SK-N-DZ (cell line): Measurements from ENCODE around the gene PGLYRP2.
"Not testable (repeated sequence)": the region's sequence is repeated elsewhere in the genome, so short reads cannot be mapped to it uniquely, and the experiment has no call there.

Source experiments
- DNase-seq: peaks from one replicate; pipeline ENCODE4 v3.0.0-alpha.2; 2015; ENCODE audit warnings: low spot score

The PGLYRP2 gene

DNA sequence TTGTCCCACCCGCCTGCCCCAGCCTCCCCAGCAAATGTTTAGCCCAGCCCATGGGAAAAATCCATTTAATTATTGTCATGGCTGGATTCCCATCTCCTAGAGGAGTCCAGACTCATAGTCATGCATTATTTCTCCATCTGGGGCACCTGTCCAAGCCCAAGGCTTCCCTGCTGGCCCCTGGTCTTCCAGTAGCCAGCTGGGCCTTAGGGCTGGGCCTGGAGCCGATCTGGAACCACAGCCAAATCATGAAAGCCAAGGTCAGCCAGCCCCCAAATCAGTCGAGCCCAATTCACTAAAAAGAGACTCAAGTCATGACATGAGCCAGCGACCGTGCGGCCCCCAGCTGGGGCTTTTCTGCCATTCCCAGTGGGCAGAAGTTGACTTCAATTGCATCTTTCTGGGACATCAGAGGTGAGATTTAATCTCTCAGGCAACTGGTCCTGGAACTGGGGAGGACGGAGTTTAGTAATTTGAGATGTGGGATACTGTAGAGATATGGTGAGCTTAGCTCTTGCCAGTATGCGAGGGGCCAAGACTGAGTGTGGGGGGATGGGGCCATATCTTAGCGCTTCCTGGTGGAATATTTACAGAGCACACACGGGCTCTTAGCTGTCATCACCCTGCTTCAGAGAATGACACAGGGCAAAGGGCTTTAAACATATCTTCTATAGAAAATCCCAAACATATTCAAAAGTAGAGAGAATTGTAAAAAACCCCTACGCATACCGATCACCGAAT is 9.4 kb upstream of the PGLYRP2 start:
- DNase-seq, result no peak

DNA sequence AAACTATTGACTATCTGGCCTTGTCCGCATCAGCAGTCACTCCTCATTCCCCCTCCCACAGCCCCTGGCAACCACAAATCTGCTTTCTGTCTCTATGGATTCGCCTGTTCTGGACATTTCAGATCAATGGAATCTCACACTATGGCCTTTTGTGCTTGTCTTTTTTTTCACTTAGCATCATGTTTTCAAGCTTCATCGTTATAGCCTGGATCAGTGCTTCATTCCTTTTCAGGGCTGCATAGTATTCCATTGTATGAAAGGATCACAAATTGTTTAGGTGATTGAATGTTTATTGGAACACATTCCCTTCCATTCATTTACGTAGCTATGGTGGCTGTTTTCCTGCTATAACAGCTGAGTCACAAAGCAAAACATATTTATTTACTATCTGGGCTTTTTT is 7.7 kb upstream of the PGLYRP2 start:
- no peak for DNase-seq

DNA sequence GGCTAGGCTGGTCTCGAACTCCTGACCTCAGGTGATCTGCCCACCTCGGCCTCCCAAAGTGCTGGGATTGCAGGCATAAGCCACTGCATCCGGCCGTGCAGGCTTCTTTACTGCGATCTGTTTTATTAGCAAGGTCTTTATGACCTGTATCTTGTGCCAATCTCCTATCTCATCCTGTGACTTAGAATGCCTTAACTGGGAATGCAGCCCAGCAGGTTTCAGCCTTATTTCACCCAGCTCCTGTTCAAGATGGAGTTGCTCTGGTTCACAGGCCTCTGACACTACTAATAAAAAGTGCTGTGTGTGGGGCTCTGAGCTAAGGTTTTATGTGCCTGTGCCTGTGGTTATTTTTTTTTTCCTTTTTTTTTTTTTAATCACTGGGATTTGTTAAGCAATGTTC is 6.5 kb upstream of the PGLYRP2 start:
- DNase-seq, result not testable (repeated sequence)

DNA sequence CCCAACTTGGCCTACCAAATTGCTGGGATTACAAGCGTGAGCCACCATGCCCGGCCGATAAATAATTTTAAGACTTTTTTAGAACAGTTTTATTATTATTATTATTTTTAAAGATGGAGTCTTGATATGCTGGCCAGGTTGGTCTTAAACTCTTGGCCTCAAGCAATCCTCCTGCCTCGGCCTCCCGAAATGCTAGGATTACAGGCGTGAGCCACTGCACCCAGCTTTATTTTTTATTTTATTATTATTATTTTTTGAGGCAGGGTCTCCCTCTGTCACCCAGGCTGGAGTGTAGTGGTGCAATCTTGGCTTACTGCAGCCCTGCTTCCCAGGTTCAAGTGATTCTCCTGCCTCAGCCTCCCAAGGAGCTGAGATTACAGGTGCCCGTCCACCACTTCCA is 1.7 kb upstream of the PGLYRP2 start:
- DNase-seq, result not testable (repeated sequence)

DNA sequence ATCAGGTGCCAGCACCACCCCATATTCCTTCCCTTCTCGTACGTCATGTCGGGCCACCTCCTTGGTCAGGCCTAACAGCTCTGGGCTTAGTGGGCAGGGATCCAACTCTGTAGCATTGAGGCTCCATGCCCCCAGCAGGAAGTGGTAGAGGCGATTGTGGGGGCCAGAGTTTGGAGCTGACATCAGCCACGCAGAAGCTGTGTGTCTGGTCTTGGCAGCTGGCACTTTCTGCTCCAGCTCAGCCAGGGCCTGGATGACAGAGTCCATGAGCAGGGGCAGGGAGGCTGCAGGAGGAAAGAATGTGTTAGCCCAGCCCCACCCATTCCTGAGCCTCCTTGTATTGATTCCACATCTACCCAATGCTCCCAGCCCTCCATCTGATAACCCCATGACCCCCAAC is 3.0 kb downstream of the PGLYRP2 start:
- no peak for DNase-seq

DNA sequence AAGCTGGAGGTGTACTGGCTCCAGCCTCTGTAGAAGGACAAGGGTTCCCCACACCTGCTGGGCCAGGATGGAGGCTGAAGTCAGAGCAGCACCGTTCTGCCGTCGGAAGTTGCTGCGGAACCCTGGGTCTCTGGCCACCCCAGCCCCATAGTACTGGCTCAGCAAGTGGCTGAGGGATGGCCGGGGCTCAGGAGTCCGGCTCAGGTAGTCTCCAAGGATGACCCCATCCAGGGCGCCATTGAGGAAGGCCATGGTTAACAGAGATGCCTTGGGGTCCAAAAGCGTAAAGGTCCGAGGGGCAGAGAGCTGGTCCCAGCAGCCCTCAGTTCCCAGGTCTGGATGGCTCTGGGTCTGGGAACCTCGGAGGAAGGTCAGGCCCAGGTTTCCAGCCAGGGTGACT is 3.7 kb downstream of the PGLYRP2 start:
- DNase-seq, result no peak

DNA sequence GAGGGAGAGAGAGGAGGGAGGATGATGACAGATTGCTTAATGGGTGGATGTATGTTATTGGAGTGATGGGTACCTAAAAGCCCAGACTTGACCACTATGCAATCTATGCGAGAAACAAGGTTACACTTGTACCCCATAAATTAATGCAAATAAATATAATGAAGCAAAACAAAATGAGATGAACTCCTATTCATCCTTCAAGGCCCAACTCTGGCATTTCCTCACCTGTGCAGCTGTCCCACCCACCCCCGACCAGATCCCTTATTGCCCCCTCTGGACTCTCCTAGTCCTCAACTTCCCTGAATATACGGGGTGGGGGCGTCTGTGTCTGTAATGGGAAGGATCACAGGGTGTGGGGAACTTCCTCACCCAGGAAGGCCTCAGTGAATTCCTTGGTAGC is 4.1 kb downstream of the PGLYRP2 start:
- DNase-seq, result no peak

DNA sequence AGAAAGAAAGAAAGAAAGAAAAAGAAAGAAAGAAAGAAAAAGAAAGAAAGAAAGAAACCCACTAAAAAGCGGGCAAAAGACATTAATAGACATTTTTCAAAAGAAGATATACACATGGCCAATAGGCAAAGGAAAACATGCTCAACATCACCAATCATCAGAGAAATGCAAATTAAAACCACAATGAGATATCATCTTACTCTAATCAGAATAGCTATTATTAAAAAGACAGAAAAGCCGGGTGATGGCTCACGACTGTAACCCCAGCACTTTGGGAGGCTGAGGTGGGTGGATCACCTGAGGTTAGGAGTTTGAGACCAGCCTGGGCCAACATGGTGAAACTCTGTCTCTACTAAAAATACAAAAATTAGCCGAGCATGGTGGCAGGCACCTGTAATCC is 5.5 kb downstream of the PGLYRP2 start:
- DNase-seq, result not testable (repeated sequence)

DNA sequence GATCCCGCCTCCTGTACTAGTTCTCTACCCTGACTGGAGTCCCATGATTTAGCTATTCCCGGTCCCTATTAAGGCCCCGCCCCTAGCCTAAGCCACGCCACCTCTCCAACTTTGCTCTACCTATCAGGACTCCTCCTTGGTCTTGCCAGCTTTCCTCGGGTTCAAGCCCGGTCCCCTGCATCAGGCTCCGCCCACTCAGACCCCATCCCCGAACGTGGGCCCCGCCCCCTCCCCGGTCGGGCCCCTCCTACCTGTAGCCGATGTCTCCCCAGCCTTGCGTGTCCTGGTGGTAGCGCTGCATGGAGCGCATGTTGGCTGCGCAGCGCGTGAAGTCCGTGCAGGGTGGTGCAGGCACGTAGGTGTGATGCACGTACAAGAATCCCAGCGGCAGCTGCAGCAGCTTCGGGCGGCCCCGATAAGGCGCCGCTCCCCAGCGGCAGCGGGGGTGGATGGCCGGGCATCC is 7.6 kb downstream of the PGLYRP2 start:
- DNase-seq, result no peak

DNA sequence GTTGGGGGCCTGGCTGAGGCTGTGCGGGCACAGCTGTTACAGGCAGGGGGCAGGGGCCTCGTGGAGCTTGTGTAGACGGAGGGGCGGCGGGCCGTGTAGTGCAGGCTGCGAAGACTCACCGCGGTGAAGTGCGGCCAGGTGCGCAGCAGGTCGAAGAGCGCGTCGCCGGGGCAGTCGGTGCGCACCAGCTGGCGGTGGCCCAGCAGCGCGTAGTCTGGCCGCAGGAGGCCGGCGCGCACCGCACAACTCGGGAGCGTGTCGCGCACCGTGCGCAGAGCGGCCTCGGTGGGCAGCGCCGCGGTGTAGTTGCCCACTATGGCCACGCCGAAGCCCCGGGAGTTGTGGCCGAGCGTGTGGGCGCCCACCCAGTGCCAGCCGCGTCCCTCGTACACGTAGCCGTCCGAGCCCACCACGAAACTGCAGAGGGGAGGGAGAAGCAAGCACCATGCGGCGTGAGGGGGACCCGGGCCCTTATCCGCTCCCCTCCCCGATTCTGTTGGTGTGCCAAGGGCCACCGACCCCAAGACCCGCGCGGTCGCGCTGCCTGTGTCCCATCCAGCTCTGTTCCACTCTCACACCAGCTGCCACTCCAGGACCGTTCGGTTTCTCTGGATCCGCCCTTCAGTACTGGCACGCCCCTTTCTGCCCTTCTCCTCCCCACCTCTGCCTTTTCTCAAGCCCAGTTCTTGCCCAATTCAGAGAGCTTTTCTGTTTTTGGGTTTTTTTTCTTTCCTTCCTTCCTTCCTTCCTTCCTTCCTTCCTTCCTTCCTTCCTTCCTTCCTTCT is 9.6 kb downstream of the PGLYRP2 start:
- DNase-seq, result no peak

DNA sequence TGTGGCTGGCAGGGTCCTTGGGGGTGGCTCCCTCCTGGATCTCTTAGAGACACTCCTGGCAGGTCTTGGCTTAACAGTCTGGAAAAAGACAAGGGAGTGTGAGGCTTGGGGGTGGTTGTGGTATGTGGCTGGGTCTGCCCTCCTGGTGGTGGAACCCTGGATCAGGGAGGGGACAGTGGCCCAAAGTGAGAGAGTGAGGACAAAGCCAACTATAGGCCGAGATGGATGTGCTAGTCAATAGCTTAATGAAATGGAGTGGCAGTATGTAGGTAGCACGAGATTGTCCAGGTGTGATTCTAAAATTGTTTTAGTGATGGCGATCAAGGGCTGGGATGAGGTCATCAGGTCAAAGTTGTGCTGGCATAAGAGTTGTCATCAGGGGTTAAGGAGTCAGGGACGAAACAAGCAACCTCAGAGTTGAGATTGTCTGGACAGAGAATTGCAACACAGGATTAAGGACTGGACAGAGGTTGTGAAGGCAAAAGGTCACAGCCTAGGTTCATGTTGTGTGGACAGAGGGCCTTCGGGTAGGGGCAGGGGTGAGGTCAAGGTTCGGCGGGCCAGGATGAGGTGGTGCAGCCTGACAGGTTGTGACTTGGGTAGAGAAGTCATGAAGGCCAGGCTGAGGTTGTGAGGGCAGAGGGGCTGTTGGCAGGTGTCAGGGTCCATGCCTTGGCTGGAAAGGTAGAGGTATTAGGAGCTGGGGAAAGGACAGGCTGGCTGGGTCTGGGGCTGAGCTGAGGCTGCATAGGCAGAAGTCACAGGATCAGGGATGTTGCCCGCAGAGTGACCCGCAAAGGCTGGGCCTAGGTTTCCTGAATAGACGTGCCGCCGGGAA is 10.4 kb downstream of the PGLYRP2 start:
- DNase-seq, result no peak

DNA sequence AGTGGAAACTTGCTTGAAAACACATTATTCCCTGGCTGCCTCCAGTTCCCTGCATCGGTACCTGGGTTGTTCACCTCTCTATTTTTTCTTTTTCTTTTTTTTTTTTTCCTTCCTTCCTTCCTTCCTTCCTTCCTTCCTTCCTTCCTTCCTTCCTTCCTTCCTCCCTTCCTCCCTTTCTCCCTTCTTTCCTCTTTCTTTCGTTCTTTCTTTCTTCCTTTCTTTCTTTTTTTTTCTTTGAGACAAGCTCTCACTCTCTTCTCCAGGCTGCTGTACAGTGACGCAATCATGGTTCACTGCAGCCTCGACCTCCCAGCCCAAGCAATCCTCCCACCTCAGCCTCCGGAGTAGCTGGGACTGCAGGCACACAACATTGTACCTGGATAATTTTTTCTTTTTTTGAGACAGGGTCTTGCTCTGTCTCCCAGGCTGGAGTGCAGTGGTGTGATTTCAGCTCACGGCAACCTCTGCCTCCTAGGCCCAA is 11.5 kb downstream of the PGLYRP2 start:
- DNase-seq, result no peak

DNA sequence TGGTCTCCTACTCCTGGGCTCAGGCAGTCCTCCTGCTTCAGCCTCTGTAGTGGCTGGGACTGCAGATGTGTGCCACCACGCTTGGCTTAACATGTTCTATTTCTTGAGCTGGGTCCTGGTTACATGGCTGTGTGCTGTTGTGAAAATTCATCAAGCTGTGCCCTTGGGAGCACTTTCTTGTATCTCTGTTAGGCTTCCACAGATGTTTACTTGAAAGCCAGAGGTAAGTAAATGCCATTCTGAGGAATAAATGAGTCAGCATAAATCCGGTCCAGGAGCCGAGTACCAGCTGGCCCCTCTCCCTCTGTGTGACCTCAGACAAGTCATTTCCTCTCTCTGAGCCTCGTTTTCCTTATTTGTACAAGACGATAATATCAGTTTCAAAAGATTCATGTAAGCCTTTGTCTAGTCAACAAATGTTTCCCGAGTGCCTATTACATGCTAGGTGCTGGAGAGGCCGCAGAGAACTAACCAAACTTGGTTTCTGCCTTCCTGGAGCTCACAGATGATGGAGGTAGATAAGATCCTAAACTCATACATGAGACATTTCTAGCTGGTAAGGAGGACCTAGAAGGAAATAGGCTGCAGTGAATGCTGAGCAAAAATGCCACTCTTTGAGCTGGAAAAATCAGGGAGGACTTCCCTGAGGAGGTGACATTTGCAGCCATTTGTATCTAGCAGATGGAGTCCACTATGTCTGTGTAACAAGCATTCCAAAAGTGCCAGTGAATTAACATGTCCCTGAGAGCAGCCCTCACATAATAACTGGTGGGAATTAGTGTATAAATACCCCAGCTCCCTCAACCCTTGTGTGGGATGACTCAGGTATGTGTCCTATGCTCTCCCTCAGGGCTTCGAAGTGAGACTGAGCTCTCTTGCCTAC is 12.2 kb downstream of the PGLYRP2 start:
- no peak for DNase-seq

DNA sequence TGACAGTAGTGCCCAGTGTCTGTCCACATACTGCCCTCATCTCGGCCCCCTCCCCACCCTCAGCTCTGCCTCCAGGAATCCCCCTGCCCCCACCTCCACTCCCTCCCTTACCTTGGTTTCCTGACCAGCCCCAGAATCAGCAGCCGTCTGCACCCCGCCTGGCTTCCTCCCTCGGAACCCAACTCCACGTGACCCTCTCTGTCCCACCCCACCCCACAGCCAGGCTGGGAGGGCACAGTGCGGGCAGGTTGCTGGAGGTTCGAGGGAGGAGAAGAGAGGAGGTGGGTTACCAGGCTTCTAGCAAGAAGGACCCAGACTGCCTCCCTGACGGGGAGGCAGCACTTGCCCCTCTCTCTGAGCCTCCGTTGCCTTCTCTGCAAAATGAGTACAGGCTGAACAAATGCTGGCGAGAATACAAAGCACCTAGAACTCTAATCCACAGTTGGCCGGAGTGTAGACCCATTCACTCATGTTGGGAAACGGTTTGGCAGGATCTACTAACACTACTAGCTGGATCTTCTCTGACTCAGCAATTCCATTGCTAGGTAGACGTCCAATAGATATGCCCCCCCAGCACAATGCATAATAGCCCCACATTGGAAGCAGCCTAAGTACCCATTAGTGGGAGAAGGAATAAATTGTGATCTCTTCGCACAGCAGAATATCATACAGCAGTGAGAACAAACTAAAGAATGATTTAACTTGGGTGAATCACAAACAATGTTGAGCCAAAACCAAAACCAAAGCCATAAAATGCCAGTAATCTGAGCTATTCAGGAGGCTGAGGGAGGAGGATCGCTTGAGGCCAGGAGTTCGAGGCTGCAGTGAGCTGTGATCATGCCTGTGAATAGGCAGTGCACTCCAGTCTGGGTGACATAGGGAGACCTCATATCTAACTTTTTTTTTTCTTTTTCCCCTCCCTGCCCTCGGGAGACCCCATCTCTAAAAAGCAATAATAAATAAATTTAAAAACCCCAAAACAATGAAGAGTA is 14.6 kb downstream of the PGLYRP2 start, which contains the start of gene RASAL3:
RASAL3 (minus strand) TSS at position 151 of the 992 bp plus-strand sequence. CDS start 186 bp downstream, outside the sequence.
- DNase-seq, result no peak

DNA sequence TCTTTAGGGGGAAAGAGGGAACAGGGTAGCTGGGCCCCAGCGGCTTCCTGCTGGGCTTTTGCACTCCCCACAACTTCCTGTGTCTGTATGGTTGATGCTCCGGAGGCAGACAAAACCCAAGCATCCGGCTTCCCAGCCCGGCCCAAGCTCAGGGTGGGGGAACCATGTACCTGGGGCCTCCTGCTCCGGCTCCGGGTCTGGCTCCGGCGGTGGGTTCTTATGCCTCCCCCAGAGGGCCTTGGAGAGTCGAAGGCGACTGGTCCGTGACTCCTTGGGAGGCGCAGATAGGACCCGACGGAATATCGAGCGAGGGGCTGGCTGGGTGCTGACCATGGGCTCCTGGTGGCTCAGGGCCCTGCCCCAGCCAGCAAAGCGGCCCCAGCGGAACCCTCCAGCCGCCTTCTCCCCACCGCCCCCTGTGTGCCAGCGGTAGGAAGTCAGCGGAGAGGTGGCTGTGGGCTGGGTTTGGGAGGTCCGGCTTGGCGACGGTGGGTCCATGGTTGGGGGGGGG is 15.4 kb downstream of the PGLYRP2 start:
- no peak for DNase-seq

DNA sequence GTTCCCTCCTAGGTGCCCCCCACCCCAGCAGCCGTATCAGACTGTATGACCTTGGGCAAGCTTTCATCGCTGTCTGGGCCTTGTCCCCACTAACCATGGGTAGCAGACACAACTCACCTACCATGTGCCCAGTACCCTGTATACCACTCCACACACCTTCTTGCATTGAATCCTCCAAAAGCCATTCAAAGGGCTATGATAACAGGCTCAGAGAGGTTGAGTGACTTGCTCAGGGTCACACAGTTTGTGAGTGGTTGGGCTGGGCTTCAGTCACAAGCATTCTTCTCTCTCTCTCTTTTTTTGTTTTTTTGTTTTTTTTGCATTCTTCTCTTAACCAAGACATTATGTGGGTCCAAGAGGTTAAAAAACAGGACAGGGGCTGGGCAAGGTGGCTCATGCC is 17.6 kb downstream of the PGLYRP2 start:
- no peak for DNase-seq

DNA sequence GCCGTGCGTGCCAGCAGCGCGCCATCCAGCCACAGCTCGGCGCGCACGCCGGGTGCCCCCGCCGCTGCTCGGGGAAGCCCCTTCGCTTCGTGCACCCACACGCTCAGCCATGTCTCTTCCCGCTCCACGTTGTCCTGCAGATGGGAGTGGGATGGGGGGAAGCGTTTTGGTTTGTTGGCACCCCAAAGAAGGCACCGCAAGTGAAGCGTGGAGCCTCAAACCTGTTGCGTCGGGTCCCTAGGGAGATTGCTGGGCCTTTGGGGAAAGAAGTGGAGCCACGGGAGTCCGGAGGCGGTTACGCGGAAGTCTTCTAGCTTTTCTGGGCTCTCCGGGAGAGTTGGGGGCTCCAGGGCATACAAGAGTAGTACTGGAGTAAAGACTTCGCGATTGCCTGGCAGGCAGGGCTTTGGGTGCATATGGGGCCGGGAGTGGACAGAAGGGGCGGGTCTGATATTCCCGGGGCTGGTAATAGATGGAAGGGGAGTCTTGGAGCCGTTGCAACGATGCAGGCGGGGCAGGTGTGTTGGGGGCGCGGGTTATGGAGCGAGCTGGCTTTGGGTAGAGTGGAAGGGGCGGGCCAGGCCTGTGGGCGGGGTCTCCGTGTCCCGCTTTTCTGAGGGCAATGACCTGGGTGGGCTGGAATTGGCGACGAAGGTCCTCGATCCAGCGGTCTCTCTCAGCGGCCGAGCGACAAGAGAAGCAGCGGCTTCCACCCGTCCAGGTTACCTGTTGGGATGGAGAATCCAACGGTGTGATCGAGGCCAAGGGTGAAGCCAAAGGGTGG is 21.4 kb downstream of the PGLYRP2 start:
- DNase-seq, result no peak

DNA sequence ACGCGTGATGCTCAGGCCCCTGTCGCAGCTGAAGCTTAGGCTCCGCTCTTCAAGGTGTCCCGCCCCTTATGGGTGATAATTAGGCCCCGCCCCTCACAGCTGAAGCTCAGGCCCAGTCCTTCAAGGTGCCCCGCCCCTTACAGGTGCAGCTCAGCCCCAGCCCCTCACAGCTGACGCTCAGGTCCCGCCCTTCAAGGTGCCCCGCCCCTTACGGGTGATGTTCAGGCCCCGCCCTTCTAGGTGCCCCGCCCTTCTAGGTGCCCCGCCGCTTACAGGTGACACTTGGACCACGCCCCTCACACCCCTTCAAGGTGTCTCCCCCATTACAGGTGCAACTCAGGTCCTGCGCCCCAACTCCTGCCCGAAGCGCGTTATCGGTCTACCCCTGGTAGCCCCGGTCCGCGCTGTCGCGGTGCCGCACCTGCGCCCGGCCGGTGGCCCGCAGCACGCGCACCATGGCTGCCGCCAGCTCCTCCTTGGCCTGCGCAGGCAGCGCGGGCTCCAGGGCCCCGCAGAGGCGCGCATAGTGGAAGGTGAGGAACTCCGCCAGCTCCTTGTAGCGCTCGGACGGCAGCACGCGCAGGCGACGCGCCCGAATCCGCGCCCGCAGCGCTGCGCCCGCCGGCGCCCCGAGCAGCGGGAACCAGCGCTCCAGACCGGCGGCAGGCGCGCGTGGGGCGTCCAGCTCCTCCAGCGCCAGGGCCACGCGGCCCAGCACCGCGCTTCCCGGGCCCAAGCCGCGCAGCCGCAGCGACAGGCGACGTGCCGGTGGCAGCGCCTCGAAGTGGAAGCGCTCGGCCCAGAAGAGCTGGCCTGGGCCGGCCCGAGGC is 22.2 kb downstream of the PGLYRP2 start:
- no peak for DNase-seq
